BJ (cell line): Measurements from ENCODE around the gene PEAR1. TPM values are rescaled to one million over a fixed set of nuclear protein-coding genes. Genes with fewer than 3 reads are reported as not detected.

Experiments used
- CTCF ChIA-PET: fragments of 350-600 bp; formaldehyde crosslinking; extraction: SDS; loops from one replicate; lab custom pipeline; 2021; ENCODE audit warnings: antibody characterized with exemption, inconsistent platforms; lab: Yijun Ruan, JAX
- POLR2A ChIA-PET: fragments of 300-600 bp; sonication (Branson Sonifier 250); formaldehyde crosslinking; extraction: SDS; loops from one replicate; lab custom pipeline; 2021; ENCODE audit warnings: antibody characterized with exemption; lab: Charles Lee
- DNase-seq: peaks from one replicate; pipeline ENCODE4 v3.0.0-alpha.2; 2011; ENCODE audit warnings: low read depth
- H3K27me3 ChIP-seq: 2 replicates; pipeline ENCODE4 v1.6.0; 2011; ENCODE audit warnings: low read length; ENCODE audit not compliant: control insufficient read depth, insufficient read depth
- H3K36me3 ChIP-seq: 2 replicates; pipeline ENCODE4 v1.5.1; 2011; ENCODE audit warnings: low read length; ENCODE audit not compliant: control insufficient read depth, insufficient read depth
- H3K4me3 ChIP-seq: 2 replicates; pipeline ENCODE4 v1.5.1; 2011; ENCODE audit warnings: low read depth, mild to moderate bottlenecking, control low read depth, low read length
- polyA plus RNA-seq: library from polyadenylated mRNA; depleted of rRNA; stranded (reverse); fragments of >200 nt; gene quantifications from 2 replicates; pipeline ENCODE4 v1.2.3, GENCODE V29; 2011
- TF ChIP-seq, protein P1 (sequence below): IDR thresholded peaks from 2 replicates; pipeline ENCODE4 v1.5.1; 2011; ENCODE audit warnings: low read depth, mild to moderate bottlenecking, control low read depth, inconsistent platforms, low read length, moderate library complexity; ENCODE audit not compliant: insufficient read depth

PEAR1 gene
- polyA plus RNA-seq, 1 experiment, result 50.4 TPM

- H3K36me3 ChIP-seq, result peaks cover 43% of the 10 kb centered on the region
- POLR2A ChIA-PET, result no interaction called here
Observed at GRCh38 chr1:156947818-156948525, 54.5 kb downstream of the PEAR1 start.

GRCh38 chr1:156948708-156949107 lies 55.2 kb downstream of the PEAR1 start:
- H3K36me3 ChIP-seq, result peaks cover 43% of the 10 kb centered on the region
- POLR2A ChIA-PET, result no interaction called here
- CTCF ChIA-PET, result interaction anchor here (0.7 to 1.9 kb wide), 8 partner anchors 8 to 40 kb away, joined by 3 to 7 read pairs (median 4); no protein-coding TSS in a partner anchor

More at GRCh38 chr1:156947818-156948525, 54.5 kb downstream of the PEAR1 start:
- Histone ChIP-seq H3K27me3 (no peaks in the 10 kb centered on the region), H3K4me3 (no peak overlapping the region)
- no peak for DNase-seq
- TF ChIP-seq, protein P1, sequence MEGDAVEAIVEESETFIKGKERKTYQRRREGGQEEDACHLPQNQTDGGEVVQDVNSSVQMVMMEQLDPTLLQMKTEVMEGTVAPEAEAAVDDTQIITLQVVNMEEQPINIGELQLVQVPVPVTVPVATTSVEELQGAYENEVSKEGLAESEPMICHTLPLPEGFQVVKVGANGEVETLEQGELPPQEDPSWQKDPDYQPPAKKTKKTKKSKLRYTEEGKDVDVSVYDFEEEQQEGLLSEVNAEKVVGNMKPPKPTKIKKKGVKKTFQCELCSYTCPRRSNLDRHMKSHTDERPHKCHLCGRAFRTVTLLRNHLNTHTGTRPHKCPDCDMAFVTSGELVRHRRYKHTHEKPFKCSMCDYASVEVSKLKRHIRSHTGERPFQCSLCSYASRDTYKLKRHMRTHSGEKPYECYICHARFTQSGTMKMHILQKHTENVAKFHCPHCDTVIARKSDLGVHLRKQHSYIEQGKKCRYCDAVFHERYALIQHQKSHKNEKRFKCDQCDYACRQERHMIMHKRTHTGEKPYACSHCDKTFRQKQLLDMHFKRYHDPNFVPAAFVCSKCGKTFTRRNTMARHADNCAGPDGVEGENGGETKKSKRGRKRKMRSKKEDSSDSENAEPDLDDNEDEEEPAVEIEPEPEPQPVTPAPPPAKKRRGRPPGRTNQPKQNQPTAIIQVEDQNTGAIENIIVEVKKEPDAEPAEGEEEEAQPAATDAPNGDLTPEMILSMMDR, result no peak
- CTCF ChIA-PET, result interaction anchor here (1.1 to 1.9 kb wide), 5 partner anchors 9 to 23 kb away, joined by 3 to 7 read pairs (median 5); no protein-coding TSS in a partner anchor

GRCh38 chr1:156949127-156949526 lies 55.6 kb downstream of the PEAR1 start:
- Histone ChIP-seq H3K27me3 (no peaks in the 10 kb centered on the region), H3K36me3 (peaks cover 40% of the 10 kb centered on the region), H3K4me3 (no peak overlapping the region)
- TF ChIP-seq, protein P1, result no peak
- no peak for DNase-seq
- ChIA-PET CTCF (interaction anchor here (0.7 to 1.9 kb wide), 8 partner anchors 8 to 39 kb away, joined by 3 to 7 read pairs (median 4); no protein-coding TSS in a partner anchor), POLR2A (no interaction called here)

More at GRCh38 chr1:156948708-156949107, 55.2 kb downstream of the PEAR1 start:
- no peak for DNase-seq
- H3K4me3 ChIP-seq, result no peak overlapping the region
- TF ChIP-seq, protein P1, result 0 out of 2 replicates have a peak, but pooled peaks have one; percentile 20
- H3K27me3 ChIP-seq, result no peaks in the 10 kb centered on the region

DNA sequence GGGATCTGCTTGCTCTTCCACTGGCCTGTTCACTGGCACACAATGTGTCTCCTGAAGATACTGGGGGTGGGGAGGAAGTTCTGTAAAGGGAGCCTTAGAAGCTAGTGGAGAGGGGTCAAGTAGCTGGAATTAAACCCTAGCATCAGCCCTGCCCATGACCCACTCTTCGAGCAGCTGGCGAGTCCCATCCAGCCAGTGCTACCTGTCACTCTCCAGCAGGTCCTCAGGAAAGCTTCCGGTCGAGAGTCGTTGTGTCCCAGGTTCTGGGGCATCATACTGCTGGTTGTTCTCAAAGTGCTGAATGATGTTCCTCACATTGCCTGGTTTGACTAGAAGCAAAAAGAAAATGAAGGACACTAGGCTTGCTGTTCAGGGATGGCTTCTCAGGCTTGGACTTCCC lies 57.9 kb downstream of the PEAR1 start:
- no peaks in the 10 kb centered on the region for H3K27me3 ChIP-seq
- CTCF ChIA-PET, result no interaction called here
- POLR2A ChIA-PET, result no interaction called here
- H3K36me3 ChIP-seq, result peaks cover 38% of the 10 kb centered on the region
- no peak overlapping the region for H3K4me3 ChIP-seq
- TF ChIP-seq, protein P1, result no peak
- no peak for DNase-seq

- POLR2A ChIA-PET, result no interaction called here
- no peaks in the 10 kb centered on the region for H3K27me3 ChIP-seq
- CTCF ChIA-PET, result no interaction called here
- TF ChIP-seq, protein P1, result no peak
- no peak for DNase-seq
- peaks cover 30% of the 10 kb centered on the region for H3K36me3 ChIP-seq
- H3K4me3 ChIP-seq, result no peak overlapping the region
Observed at GRCh38 chr1:156953571-156953970, 60.1 kb downstream of the PEAR1 start.
